Measurements from ENCODE around the gene MEAK7. TPM values are rescaled to one million over a fixed set of nuclear protein-coding genes. Genes with fewer than 3 reads are reported as not detected.
A peak's percentile ranks its signal among the peaks of the same experiment; 100 is the strongest.

The MEAK7 gene
- total and polyA plus RNA-seq, 2 donors (not counting 1 experiment from before 2014, with no cell fraction given) = 17.3 to 23.4 TPM

DNA sequence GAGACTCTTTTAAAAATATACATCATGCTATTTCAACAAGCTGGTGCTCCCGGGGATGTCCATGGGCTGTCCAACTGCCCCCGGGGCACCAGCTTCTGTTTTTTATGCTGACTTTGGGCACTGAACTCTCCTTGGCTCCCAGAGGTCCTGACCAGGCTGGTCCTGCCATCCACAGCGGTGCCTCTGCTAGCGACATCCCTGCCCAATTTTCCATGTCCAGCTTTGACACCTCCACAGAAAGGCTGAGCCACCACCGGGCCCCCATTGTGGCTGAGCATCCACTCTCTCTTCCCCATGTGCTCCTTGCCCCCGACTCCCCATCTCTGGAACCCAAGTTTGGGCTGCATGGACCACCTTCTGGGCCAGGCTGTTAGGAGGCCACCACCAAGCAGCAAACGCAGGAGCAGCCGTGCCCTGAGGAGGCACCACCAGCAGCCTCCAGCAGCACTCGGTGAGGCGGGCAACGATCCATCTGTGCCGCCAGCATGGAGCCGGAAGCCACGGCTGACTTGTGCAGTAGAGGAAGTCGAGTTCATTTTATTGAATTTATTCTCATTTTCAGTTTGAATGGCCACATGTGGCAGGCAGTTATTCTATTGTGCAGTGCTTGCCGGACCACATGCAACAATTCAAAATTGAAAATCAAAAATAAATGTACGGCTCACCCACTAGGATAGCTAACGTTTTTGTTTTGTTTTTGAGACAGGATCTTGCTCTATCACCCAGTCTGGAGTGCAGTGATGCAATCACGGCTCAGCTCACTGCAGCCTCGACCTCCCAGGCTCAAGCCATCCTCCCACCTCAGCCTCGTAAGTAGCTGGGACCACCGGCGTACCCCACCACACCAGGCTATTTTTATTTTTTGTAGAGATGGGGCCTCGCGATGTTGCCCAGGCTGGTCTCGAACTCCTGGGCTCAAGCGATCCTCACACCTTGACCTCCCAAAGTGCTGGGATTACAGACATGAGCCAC, 2.8 kb upstream of the MEAK7 start:
- H3K79me2 ChIP-seq (ENCODE audit: control insufficient read depth, insufficient read depth, low read length) = peaks cover 14% of the 10 kb centered on the region
- no peak overlapping the region for H3K4me3 ChIP-seq (replicated peaks in 1 of 4; ENCODE audit: control extremely low read depth in 1 of 4, insufficient read depth in 1 of 4, low read depth in 3 of 4, low read length in 4 of 4)
- no peaks in the 10 kb centered on the region for H3K27me3 ChIP-seq (ENCODE audit: control insufficient read depth, insufficient read depth, low read length)
- H3K27ac ChIP-seq (ENCODE audit: insufficient read depth, low read length) = no peak overlapping the region
- H2AFZ ChIP-seq (ENCODE audit: low read length) = no peak overlapping the region
- DNase-seq (ENCODE audit: low read depth in 2 of 2) = no peak
- no peak overlapping the region for H3K4me2 ChIP-seq (ENCODE audit: extremely low read depth, insufficient read depth, low read length)
- H3K9me3 ChIP-seq (ENCODE audit: control insufficient read depth, insufficient read depth, low read depth, low read length) = no peaks in the 10 kb centered on the region
- H3K36me3 ChIP-seq (ENCODE audit: control insufficient read depth, insufficient read depth, low read length) = peaks cover under 1% of the 10 kb centered on the region
- H3K9ac ChIP-seq (ENCODE audit: insufficient read depth, low read length) = no peak overlapping the region
- TF ChIP-seq, protein P1, sequence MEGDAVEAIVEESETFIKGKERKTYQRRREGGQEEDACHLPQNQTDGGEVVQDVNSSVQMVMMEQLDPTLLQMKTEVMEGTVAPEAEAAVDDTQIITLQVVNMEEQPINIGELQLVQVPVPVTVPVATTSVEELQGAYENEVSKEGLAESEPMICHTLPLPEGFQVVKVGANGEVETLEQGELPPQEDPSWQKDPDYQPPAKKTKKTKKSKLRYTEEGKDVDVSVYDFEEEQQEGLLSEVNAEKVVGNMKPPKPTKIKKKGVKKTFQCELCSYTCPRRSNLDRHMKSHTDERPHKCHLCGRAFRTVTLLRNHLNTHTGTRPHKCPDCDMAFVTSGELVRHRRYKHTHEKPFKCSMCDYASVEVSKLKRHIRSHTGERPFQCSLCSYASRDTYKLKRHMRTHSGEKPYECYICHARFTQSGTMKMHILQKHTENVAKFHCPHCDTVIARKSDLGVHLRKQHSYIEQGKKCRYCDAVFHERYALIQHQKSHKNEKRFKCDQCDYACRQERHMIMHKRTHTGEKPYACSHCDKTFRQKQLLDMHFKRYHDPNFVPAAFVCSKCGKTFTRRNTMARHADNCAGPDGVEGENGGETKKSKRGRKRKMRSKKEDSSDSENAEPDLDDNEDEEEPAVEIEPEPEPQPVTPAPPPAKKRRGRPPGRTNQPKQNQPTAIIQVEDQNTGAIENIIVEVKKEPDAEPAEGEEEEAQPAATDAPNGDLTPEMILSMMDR (conservative IDR thresholded peaks at IDR 0.05 in 1 of 2, IDR thresholded peaks at IDR 0.05 in 1 of 2; ENCODE audit: low read depth in 1 of 2, low read length in 2 of 2) = no peak
- TF ChIP-seq EZH2 (IDR thresholded peaks at IDR 0.05; ENCODE audit: low read length, missing control alignments) = no peak
- H4K20me1 ChIP-seq (ENCODE audit: control insufficient read depth, extremely low read depth, insufficient read depth, low read length) = no peaks in the 10 kb centered on the region
- H3K4me1 ChIP-seq (ENCODE audit: control insufficient read depth, extremely low read depth, insufficient read depth, low read length) = peaks cover 13% of the 10 kb centered on the region

DNA sequence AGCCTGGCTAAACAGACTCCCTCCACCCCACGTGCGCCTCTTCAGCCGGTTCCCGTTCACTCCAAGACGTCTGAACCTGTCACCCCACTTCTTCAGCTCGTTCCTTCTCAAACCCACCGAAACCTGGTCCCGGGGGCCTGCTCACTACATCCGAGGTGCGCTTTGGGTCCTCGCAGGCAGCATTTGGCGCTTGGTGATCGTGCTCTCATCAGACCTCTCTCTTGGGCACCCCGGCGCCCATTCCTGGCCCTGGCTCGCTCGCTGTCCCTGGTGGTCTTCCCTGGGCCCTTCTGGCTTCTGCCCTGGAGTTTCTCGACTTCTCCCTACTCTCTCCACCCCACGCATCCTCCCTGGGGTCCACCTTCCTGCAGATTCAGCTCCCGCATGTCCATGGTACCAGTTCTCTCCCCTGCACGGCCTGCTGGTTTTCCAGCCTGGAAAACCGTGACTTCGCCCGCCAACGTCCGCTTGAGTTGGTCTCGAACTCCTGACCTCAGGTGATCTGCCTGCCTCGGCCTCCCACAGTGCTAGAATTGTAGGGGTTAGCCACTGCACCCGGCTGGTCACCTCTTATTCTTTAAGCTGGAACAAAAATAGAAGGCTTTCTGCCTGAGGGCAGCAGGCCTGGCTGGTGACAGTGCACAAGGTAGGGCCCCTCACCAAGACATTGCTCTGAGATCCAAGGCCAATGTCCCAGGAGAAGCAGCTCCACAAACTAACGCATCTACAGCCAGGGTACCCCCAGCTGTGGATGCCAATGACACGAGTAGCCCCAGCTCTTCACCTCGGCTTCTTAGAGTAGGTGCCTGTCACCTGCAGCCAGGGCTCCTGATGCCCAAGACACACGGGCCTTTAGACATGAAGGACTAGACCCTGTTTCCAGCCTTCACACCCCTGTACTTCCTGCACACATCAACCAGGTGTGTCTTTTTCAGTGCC, 1.1 kb upstream of the MEAK7 start:
- Histone ChIP-seq H3K36me3 (ENCODE audit: control insufficient read depth, insufficient read depth, low read length) (peaks cover 4% of the 10 kb centered on the region), H2AFZ (ENCODE audit: low read length) (peak overlapping the region; percentile 68), H3K27ac (ENCODE audit: insufficient read depth, low read length) (peak overlapping the region; percentile 89), H3K4me1 (ENCODE audit: control insufficient read depth, extremely low read depth, insufficient read depth, low read length) (peaks cover 16% of the 10 kb centered on the region), H3K4me2 (ENCODE audit: extremely low read depth, insufficient read depth, low read length) (peak overlapping the region; percentile 82), H3K79me2 (ENCODE audit: control insufficient read depth, insufficient read depth, low read length) (peaks cover 18% of the 10 kb centered on the region), H3K4me3 (replicated peaks in 1 of 4; ENCODE audit: control extremely low read depth in 1 of 4, insufficient read depth in 1 of 4, low read depth in 3 of 4, low read length in 4 of 4) (peak overlapping the region; percentile 24 to 90 (median 37)), H3K27me3 (ENCODE audit: control insufficient read depth, insufficient read depth, low read length) (no peaks in the 10 kb centered on the region), H4K20me1 (ENCODE audit: control insufficient read depth, extremely low read depth, insufficient read depth, low read length) (no peaks in the 10 kb centered on the region), H3K9me3 (ENCODE audit: control insufficient read depth, insufficient read depth, low read depth, low read length) (no peaks in the 10 kb centered on the region), H3K9ac (ENCODE audit: insufficient read depth, low read length) (peak overlapping the region; percentile 65)
- DNase-seq (ENCODE audit: low read depth in 2 of 2) = no peak
- TF ChIP-seq EZH2 (IDR thresholded peaks at IDR 0.05; ENCODE audit: low read length, missing control alignments) = no peak
- TF ChIP-seq, protein P1 (conservative IDR thresholded peaks at IDR 0.05 in 1 of 2, IDR thresholded peaks at IDR 0.05 in 1 of 2; ENCODE audit: low read depth in 1 of 2, low read length in 2 of 2) = no peak

Measured in fibroblast of lung (primary cell).